Omental fat pad (tissue), 4 donors: ENCODE results near the gene NTM. TPM values are rescaled to one million over a fixed set of nuclear protein-coding genes. Genes with fewer than 3 reads are reported as not detected.
"Not testable (repeated sequence)": the region's sequence is repeated elsewhere in the genome, so short reads cannot be mapped to it uniquely, and the experiment has no call there.

Experiments
- ATAC-seq: fragments of 150-250 bp; one replicate; pipeline ENCODE4 v1.9.1; 2016; ENCODE audit warnings: mild to moderate bottlenecking, moderate library complexity; ENCODE audit not compliant: low FRiP score
- DNase-seq: peaks from one replicate; pipeline ENCODE4 v3.0.0-alpha.2; 2019; ENCODE audit warnings: low spot score
- CTCF ChIP-seq, 3 donors: fragments of 450-650 bp; IDR thresholded peaks; one replicate each; pipeline ENCODE4 v1.5.1; 2016 to 2017; ENCODE audit warnings: antibody characterized with exemption in 3 of 3, mild to moderate bottlenecking in 3 of 3, moderate library complexity in 2 of 3
- small RNA-seq: library from RNA; depleted of rRNA; stranded (forward); fragments of <200 nt; gene quantifications from one replicate; pipeline ENCODE3, GENCODE V24; 2016
- total RNA-seq, 4 donors: library from RNA; depleted of rRNA; stranded (reverse); fragments of >200 nt; gene quantifications; one replicate each; pipeline ENCODE4 v1.1.0, GENCODE V29; 2016

Gene NTM
- total RNA-seq, 4 donors from 2014 or later, result 0.56 to 5.5 (median 2.4) TPM

GRCh38 chr11:132367293-132367692 is 996.9 kb downstream of the NTM start:
- TF ChIP-seq CTCF (IDR thresholded peaks at IDR 0.05), result no peak
- ATAC-seq (no peak), DNase-seq (no peak)

GRCh38 chr11:132370114-132370513 is 999.7 kb downstream of the NTM start:
- DNase-seq, ATAC-seq: not testable (repeated sequence)

GRCh38 chr11:132373405-132374143 is 1003.2 kb downstream of the NTM start:
- ATAC-seq (no peak), DNase-seq (no peak)
- TF ChIP-seq CTCF (IDR thresholded peaks at IDR 0.05), result no peak

- no peak for TF ChIP-seq CTCF (IDR thresholded peaks at IDR 0.05)
- ATAC-seq, result no peak
- DNase-seq, result no peak
Measured at GRCh38 chr11:132379540-132379939, 1009.1 kb downstream of the NTM start.

Small RNAs within 50 kb of the gene (small RNA-seq; reads per million reads assigned to genes)
- not detected for gene RNU6ATAC12P
